ENCODE measurements around the gene CCDC74A. TPM values are rescaled to one million over a fixed set of nuclear protein-coding genes. Genes with fewer than 3 reads are reported as not detected.
"Not testable (repeated sequence)": the region's sequence is repeated elsewhere in the genome, so short reads cannot be mapped to it uniquely, and the experiment has no call there.

Gene CCDC74A
- polyA plus RNA-seq, 1 experiment: 14.1 TPM

DNA sequence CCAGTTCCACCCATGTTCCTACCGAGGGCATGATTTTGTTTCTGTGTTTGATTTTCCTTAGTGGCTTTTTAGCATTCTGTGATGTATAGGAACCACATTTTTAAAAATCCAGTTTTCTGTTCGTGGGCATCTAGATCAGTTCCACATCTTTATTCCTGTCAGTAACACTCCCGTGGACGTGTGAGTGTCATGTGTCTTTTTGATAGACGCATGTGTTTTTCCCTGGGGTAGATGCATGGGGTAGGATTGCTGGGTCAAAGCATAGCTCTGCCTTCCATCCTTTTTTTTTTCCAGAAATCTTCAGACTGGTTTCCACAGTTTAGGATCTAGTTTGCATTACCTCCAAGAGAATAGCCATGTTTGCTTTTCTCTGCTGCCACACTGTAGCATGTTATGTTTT lies 38.7 kb downstream of the CCDC74A start:
- no peaks in the 10 kb centered on the region for H3K27me3 ChIP-seq (ENCODE audit: control insufficient read depth, insufficient read depth, low read length)
- POLR2A ChIA-PET: no interaction called here
- DNase-seq (ENCODE audit: low read depth): no peak
- CTCF ChIA-PET: no interaction called here
- H3K4me3 ChIP-seq (ENCODE audit: low read depth, low read length): no peak overlapping the region
- TF ChIP-seq, protein P1, sequence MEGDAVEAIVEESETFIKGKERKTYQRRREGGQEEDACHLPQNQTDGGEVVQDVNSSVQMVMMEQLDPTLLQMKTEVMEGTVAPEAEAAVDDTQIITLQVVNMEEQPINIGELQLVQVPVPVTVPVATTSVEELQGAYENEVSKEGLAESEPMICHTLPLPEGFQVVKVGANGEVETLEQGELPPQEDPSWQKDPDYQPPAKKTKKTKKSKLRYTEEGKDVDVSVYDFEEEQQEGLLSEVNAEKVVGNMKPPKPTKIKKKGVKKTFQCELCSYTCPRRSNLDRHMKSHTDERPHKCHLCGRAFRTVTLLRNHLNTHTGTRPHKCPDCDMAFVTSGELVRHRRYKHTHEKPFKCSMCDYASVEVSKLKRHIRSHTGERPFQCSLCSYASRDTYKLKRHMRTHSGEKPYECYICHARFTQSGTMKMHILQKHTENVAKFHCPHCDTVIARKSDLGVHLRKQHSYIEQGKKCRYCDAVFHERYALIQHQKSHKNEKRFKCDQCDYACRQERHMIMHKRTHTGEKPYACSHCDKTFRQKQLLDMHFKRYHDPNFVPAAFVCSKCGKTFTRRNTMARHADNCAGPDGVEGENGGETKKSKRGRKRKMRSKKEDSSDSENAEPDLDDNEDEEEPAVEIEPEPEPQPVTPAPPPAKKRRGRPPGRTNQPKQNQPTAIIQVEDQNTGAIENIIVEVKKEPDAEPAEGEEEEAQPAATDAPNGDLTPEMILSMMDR (IDR thresholded peaks at IDR 0.05; ENCODE audit: insufficient read depth, low read depth, low read length): no peak
- H3K36me3 ChIP-seq (ENCODE audit: control insufficient read depth, insufficient read depth, low read length): no peaks in the 10 kb centered on the region

DNA sequence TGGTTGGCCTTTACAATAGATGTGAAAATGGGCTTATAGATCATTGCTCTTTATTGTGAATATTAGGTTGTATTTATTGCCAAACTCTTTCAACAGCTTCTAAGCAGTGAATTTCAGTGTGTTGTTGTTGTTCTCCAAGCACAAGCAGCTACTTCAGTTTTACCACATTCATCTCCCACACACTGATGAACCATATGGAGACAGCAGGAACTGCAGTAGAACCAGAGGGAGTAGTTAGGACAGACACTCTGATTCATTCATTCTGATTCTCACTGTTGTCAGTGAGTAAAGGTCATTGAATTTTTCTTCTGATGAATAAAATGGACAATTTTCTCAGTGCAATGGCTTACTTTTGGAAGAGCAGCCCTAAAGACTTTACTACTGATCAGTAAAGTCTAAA lies 40.2 kb downstream of the CCDC74A start:
- DNase-seq (ENCODE audit: low read depth): no peak
- CTCF ChIA-PET: no interaction called here
- POLR2A ChIA-PET: no interaction called here
- H3K36me3 ChIP-seq (ENCODE audit: control insufficient read depth, insufficient read depth, low read length): no peaks in the 10 kb centered on the region
- H3K4me3 ChIP-seq (ENCODE audit: low read depth, low read length): no peak overlapping the region
- no peaks in the 10 kb centered on the region for H3K27me3 ChIP-seq (ENCODE audit: control insufficient read depth, insufficient read depth, low read length)
- TF ChIP-seq, protein P1 (IDR thresholded peaks at IDR 0.05; ENCODE audit: insufficient read depth, low read depth, low read length): no peak

DNA sequence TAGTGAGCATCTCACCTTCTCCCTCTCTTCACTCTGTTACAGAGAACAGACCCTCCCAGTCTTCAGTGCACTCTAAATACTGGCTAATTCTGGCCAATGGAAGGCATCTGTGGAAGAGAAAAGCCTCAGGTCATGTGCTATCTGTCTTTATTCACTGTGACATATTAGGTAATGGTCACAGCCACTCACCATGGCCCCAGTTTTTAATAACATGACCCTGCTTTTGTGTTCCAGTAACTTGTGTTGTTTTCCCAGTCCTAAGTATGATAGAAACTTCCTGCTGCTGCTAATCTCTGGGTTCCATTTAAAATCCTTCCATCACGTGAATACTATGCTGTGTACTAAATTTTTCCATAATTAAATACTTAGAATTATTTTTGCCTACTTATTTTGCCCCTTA lies 40.7 kb downstream of the CCDC74A start:
- CTCF ChIA-PET; H3K36me3 ChIP-seq (ENCODE audit: control insufficient read depth, insufficient read depth, low read length); DNase-seq (ENCODE audit: low read depth); H3K27me3 ChIP-seq (ENCODE audit: control insufficient read depth, insufficient read depth, low read length); H3K4me3 ChIP-seq (ENCODE audit: low read depth, low read length); POLR2A ChIA-PET: not testable (repeated sequence)

DNA sequence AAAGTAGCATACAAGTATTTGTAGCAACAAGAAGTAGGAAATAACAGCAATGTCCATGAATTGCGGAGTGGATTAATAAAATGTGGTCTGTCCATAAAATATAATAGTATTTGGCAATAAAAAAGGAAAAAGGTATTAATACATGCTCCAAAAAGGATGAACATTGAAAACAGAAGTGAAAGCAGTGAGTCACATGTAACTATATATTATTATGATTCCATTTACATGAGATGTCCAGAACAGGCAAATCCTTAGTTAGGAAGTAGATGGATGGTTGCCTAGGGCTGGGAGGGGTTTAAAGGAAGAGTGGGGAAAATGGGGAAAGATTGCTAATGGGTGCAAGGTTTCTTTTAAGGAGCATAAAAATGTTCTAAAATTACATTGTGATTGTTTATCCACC lies 44.5 kb downstream of the CCDC74A start:
- no peaks in the 10 kb centered on the region for H3K36me3 ChIP-seq (ENCODE audit: control insufficient read depth, insufficient read depth, low read length)
- POLR2A ChIA-PET: no interaction called here
- no peaks in the 10 kb centered on the region for H3K27me3 ChIP-seq (ENCODE audit: control insufficient read depth, insufficient read depth, low read length)
- H3K4me3 ChIP-seq (ENCODE audit: low read depth, low read length): no peak overlapping the region
- DNase-seq (ENCODE audit: low read depth): no peak
- CTCF ChIA-PET: no interaction called here
- TF ChIP-seq, protein P1 (IDR thresholded peaks at IDR 0.05; ENCODE audit: insufficient read depth, low read depth, low read length): no peak

DNA sequence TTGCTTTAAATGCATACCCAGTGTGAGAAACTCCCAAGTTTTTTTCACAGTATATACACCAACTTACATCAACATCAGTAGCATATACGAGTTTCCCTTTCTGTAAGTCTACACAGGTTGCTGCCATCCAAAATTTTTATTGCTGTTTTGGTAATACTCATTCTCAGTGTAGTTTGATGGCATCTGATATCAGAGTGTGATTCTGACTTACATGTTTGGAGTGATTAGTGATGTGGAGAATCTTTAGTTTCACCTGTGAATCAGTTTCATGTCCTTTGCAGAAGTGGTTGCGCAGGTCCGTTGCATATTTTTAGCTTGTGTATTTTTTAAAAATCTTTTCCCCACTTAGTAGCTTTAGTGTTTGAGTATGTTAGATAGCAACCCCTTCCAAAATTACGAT lies 50.1 kb downstream of the CCDC74A start:
- Histone ChIP-seq H3K36me3 (ENCODE audit: control insufficient read depth, insufficient read depth, low read length) (no peaks in the 10 kb centered on the region), H3K27me3 (ENCODE audit: control insufficient read depth, insufficient read depth, low read length) (no peaks in the 10 kb centered on the region), H3K4me3 (ENCODE audit: low read depth, low read length) (no peak overlapping the region)
- DNase-seq (ENCODE audit: low read depth): no peak
- ChIA-PET POLR2A (no interaction called here), CTCF (no interaction called here)
- TF ChIP-seq, protein P1 (IDR thresholded peaks at IDR 0.05; ENCODE audit: insufficient read depth, low read depth, low read length): no peak

DNA sequence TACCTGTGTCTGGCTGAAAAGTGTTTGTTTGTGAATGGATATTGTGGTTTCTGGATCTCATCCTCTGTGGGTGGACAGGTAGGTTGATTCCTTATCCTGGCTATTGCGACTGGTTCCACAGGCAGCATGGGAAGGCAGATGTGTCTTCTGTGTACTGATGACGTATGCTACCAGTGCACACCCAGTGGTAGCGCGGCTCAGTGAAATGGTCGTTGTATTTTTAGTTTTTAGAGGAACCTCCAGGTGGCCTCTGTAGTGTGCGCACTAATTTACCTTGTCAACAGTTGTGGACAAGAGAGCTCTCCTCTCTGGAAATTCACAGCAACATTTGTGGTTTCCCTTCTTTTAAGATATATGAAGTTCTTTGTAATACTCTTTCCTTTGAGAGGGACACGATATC lies 52.5 kb downstream of the CCDC74A start:
- Histone ChIP-seq H3K27me3 (ENCODE audit: control insufficient read depth, insufficient read depth, low read length) (no peaks in the 10 kb centered on the region), H3K4me3 (ENCODE audit: low read depth, low read length) (no peak overlapping the region), H3K36me3 (ENCODE audit: control insufficient read depth, insufficient read depth, low read length) (no peaks in the 10 kb centered on the region)
- ChIA-PET POLR2A (no interaction called here), CTCF (no interaction called here)
- TF ChIP-seq, protein P1 (IDR thresholded peaks at IDR 0.05; ENCODE audit: insufficient read depth, low read depth, low read length): no peak
- no peak for DNase-seq (ENCODE audit: low read depth)

Other genes starting within 250 kb of the CCDC74A start
- not detected in 2 replicates for gene RAB6D, start 163.7 kb upstream of the CCDC74A start, polyA plus RNA-seq (2011; rRNA removed)
- gene TUBA3D, start 51.8 kb upstream of the CCDC74A start, polyA plus RNA-seq (2011; rRNA removed): not detected in 2 replicates
- gene MZT2A, start 35.5 kb upstream of the CCDC74A start, polyA plus RNA-seq (2011; rRNA removed): 60.4 and 114 TPM in 2 replicates